Inflammatory macrophage treated with lipopolysaccharide for 4 hours (primary cell): ENCODE data around the gene SLC16A12.
A peak's percentile ranks its signal among the peaks of the same experiment; 100 is the strongest.

Experiments used
- DNase-seq: peaks from one replicate; pipeline ENCODE4 v3.0.0-alpha.2; 2020

Gene SLC16A12

DNA sequence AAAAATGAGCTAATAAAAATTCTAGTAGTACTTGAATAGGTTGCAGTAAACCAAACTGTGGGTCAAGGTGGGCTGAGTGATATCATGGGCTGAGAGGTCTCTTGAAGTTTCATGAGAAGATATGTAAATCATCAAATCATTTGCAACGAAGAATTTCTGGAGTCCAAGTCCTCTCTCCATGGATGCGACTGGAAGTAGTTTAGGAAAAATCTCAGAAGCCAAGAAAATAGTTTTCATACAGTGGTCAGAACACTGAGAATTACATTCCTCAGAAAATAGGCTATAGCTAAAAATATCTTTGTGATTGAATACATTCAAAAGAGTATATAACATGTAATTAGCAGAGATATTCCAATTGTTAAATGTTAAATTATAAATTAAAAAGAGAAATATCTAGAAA, 146.6 kb downstream of the SLC16A12 start:
- DNase-seq, result no peak

DNA sequence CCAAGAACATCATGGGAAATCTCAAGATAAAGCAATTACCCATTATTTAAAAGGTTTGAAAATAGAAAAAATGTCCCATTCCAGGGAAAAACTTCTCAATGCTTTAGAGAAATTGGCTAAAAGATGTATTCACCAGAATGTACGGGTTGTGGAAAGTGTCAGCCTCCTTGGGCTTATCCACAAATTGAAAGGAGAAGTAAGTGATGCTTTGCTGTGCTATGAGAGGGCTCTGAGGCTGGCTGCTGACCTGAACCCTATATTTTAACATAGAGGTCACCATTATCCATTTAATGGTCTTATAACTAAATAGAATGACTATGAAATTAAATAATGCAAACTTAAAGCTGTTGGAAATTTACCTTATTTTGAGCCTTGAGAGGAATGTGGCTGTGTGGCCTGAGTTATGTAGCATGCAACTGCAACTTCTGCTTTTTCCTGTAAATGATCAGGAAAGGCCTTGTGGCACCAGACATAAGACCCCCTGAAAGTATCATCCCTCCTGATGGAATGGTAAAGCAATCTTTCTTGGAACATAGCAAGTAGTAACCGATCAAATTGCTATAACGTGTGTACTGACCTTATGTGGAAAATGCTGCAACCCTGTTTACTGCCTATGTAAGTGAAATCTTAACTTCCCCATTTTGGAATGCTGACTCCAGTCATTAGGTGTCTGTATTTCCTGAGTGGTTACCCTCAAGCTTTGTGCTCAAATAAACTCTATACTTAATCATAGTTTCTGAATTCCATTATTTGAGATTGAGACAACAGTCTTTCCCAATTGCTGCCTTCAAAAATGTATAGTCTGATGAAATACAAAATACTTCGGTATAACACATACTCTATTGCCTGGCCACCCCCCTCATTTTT, 150.7 kb downstream of the SLC16A12 start:
- peak; percentile 90 for DNase-seq

DNA sequence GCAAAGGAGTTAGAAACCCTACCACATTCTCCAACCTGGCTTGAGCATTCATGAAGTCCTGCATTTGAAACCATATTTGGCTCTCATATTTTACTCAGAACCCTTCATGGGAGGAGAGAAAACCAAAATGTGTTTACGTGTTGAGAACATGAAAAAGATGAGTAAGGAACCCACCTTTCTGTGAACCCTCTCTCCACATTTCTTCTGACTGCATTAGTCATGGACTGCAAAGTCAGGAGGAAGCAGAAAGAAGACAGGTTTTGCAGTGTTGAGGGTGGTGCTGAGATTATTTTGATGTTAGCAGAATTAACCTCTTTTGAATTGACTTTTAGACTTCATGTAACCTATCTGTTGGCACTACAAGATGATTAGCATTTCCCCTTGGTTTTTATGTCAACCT, 152.6 kb downstream of the SLC16A12 start:
- DNase-seq, result no peak
